HUES6 (cell line): ENCODE results near the gene EFCAB10.

Experiments
- H3K27ac ChIP-seq: 2 replicates; pipeline ENCODE4 v1.7.0; 2013; ENCODE audit warnings: low read depth, mild to moderate bottlenecking, low read length, inconsistent platforms
- H3K27me3 ChIP-seq: 2 replicates; pipeline ENCODE4 v1.6.1; 2013; ENCODE audit warnings: low read length; ENCODE audit not compliant: control insufficient read depth, insufficient read depth
- H3K36me3 ChIP-seq: 2 replicates; pipeline ENCODE4 v1.6.1; 2013; ENCODE audit warnings: low read length; ENCODE audit not compliant: control insufficient read depth, insufficient read depth
- H3K4me1 ChIP-seq: 2 replicates; pipeline ENCODE4 v1.6.1; 2013; ENCODE audit warnings: low read length; ENCODE audit not compliant: control insufficient read depth, insufficient read depth
- H3K4me3 ChIP-seq: 2 replicates; pipeline ENCODE4 v1.5.1; 2013; ENCODE audit warnings: low read depth, low read length
- H3K9ac ChIP-seq: one replicate; pipeline ENCODE4 v1.6.1; 2013; ENCODE audit warnings: mild to moderate bottlenecking, low read length
- H3K9me3 ChIP-seq: 2 replicates; pipeline ENCODE4 v1.6.1; 2013; ENCODE audit warnings: low read depth, low read length; ENCODE audit not compliant: control insufficient read depth, insufficient read depth

EFCAB10 gene

DNA sequence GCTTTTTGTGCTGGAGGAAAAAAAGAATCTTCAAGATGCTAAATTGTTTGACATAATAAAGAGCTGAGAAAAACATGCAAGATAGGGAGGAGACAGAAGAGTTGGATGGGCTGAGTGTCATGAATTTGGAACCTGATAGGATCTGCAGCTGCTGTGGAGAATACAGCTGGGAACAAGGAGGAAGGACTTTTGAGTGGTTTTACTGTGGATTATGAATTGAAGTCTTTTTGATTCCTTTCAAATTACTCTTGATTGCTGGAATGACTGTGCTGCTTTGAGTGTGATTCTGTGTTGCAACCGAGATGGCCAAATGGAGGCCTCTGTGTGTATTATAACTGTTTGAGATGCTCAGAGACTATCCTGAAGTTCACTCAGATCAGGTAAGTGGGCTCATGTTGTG lies 4.0 kb downstream of the EFCAB10 start:
- Histone ChIP-seq H3K27ac (no peak overlapping the region), H3K9me3 (peaks cover 7% of the 10 kb centered on the region; the same call in 1 of the 2 replicates), H3K4me1 (no peaks in the 10 kb centered on the region), H3K27me3 (no peaks in the 10 kb centered on the region), H3K9ac (no peak overlapping the region), H3K36me3 (no peaks in the 10 kb centered on the region; the same call in 1 of the 2 replicates), H3K4me3 (no peak overlapping the region)

DNA sequence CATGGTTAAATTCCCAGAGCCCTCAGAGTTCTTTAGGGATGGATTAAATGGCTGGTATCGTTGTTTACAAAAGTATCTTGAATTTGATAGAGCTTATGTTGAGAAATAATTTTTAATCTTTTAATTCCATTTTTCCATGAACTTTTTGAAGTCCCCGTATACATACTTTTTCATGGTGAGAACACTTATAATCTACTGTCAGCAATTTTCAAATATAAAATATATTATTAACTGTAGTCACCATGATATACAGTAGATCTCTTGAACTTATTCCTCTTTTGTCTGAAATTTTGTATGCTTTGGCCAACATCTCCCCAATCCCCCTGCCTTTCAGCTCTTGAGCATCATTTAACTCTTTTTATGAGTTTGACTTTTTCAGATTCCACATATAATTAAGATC lies 9.4 kb downstream of the EFCAB10 start:
- no peak overlapping the region for H3K4me3 ChIP-seq
- H3K9me3 ChIP-seq: peaks cover 5% of the 10 kb centered on the region; the same call in 1 of the 2 replicates
- H3K27ac ChIP-seq: no peak overlapping the region
- no peaks in the 10 kb centered on the region for H3K4me1 ChIP-seq
- no peaks in the 10 kb centered on the region for H3K27me3 ChIP-seq
- H3K9ac ChIP-seq: no peak overlapping the region
- peaks cover 11% of the 10 kb centered on the region for H3K36me3 ChIP-seq

DNA sequence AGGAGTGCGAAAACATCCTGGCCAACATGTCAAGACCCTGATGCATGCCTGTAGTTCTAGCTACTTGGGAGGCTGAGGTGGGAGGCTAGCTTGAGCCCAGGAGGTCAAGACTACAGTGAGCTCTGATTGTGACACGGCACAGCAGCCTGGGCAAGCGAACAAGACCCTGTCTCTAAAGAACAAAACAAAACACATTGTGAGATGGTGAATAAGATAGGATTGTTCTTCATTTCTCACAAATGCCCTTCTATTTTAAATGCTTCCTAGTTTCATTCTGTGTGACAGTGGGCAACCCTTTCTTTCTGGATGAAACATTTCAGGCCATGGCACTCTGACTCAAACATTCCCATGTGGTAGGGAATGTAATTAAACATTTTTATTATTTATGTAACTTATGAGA lies 13.5 kb downstream of the EFCAB10 start:
- no peaks in the 10 kb centered on the region for H3K4me1 ChIP-seq
- H3K36me3 ChIP-seq: peaks cover 41% of the 10 kb centered on the region
- no peak overlapping the region for H3K27ac ChIP-seq
- no peak overlapping the region for H3K9ac ChIP-seq
- no peaks in the 10 kb centered on the region for H3K9me3 ChIP-seq
- H3K27me3 ChIP-seq: no peaks in the 10 kb centered on the region
- H3K4me3 ChIP-seq: no peak overlapping the region

DNA sequence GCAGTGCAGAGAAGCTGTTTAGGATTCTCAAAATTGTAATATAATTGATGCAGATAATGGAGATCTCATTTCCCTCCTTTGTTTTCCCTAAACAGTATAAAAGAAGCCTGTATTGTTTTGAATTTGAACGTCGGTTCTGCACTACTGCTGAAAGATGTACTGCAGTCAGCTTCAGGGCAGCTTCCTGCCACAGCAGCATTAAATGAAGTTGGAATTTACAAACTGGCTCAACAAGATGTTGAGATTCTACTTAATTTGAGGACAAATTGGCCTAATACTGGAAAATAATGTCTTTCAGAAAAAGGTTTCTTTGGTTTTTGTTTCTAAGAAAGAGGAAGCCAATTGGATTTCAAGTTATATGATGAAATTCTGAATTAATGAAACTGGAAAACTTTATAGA lies 14.3 kb downstream of the EFCAB10 start:
- Histone ChIP-seq H3K27ac (no peak overlapping the region), H3K4me1 (no peaks in the 10 kb centered on the region), H3K27me3 (no peaks in the 10 kb centered on the region), H3K9me3 (no peaks in the 10 kb centered on the region), H3K4me3 (no peak overlapping the region), H3K36me3 (peaks cover 48% of the 10 kb centered on the region), H3K9ac (no peak overlapping the region)

- H3K27me3 ChIP-seq: no peaks in the 10 kb centered on the region
- no peaks in the 10 kb centered on the region for H3K4me1 ChIP-seq
- H3K36me3 ChIP-seq: peaks cover 51% of the 10 kb centered on the region
- H3K9ac ChIP-seq: no peak overlapping the region
- H3K27ac ChIP-seq: no peak overlapping the region
- no peak overlapping the region for H3K4me3 ChIP-seq
- no peaks in the 10 kb centered on the region for H3K9me3 ChIP-seq
Observed at GRCh38 chr7:105565190-105565589, 16.1 kb downstream of the EFCAB10 start.

DNA sequence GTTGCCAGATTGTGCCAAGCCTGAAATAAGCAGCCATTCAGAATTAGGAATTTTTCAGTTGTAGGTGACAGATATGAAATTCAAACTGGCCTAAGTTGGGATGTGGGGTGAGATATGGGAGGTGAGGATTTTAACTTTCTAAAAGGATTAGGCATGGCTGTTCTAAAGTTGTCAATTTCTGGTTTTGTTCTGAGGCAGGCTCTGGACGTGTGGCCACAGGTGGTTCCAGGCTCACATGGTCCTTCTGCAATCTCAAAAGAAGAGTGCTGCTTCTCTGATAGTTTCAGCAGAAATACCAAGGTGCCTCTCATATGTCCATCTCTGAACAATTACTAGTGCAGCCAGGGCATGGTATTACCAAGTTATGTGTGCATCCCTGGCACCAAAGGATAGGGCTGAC lies 21.4 kb downstream of the EFCAB10 start:
- H3K27me3 ChIP-seq: no peaks in the 10 kb centered on the region
- no peak overlapping the region for H3K4me3 ChIP-seq
- H3K9me3 ChIP-seq: no peaks in the 10 kb centered on the region
- H3K9ac ChIP-seq: no peak overlapping the region
- peaks cover 62% of the 10 kb centered on the region for H3K36me3 ChIP-seq
- H3K4me1 ChIP-seq: no peaks in the 10 kb centered on the region
- H3K27ac ChIP-seq: no peak overlapping the region

DNA sequence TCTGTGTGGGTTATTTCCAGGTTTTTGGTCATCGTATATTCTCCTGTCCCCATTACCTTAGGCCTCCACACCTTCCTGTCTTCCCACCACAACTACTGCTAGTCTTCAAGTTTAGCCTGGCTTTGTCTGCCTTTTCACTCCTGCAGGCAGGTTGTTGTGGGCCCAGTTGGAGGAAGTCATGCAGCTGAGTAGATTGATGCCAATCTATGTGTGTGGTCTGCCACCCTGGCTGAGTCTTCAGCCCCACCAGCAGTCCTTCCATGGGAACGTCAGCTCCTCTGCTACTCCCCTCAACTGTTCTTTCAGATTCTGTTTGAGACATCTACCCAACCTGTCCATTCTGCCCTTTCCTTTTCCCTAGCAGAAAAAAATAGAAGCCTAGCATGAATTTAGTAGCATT lies 43.0 kb downstream of the EFCAB10 start:
- H3K27me3 ChIP-seq: no peaks in the 10 kb centered on the region
- H3K36me3 ChIP-seq: peaks cover 63% of the 10 kb centered on the region
- H3K9ac ChIP-seq: no peak overlapping the region
- H3K27ac ChIP-seq: no peak overlapping the region
- H3K9me3 ChIP-seq: no peaks in the 10 kb centered on the region
- no peaks in the 10 kb centered on the region for H3K4me1 ChIP-seq
- no peak overlapping the region for H3K4me3 ChIP-seq

DNA sequence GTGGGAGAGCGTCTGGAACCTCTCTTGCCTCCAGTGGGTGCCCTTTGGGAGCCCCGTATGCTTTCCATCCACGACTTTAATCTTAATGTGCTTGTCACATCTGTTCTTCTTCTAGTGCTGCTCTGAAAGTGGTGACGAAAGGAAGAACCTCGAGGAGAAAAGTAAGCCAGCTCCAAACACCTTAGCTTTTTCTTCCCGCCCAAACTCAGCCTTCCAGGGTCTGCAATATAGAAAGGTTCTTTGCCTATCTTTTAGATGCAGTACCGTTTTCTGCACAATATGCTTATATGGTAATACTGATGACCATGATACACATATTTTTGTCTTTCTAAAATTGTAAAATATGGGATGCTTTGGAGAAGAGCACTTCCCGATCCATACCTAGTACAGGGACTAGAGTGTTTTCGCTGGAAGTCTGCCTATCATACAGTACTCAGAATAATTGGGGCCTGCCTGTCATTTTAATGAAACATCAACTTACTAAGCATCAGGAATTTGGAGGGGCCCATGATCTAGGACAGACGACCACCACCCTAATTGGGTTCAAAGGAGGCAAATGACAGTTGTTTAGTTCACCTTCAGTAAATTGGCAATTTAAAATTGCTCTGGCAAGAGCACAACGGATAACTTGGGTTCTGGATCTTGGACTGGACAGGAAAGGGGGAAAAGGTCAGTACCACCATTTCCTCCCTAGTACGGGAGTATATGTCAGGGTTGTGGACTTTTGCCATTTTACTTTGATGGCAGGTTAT lies 48.4 kb downstream of the EFCAB10 start:
- Histone ChIP-seq H3K36me3 (peaks cover 19% of the 10 kb centered on the region), H3K9me3 (no peaks in the 10 kb centered on the region), H3K4me1 (no peaks in the 10 kb centered on the region), H3K4me3 (peak overlapping the region; percentile 98), H3K27ac (no peak overlapping the region), H3K27me3 (no peaks in the 10 kb centered on the region), H3K9ac (peak overlapping the region; percentile 93)

DNA sequence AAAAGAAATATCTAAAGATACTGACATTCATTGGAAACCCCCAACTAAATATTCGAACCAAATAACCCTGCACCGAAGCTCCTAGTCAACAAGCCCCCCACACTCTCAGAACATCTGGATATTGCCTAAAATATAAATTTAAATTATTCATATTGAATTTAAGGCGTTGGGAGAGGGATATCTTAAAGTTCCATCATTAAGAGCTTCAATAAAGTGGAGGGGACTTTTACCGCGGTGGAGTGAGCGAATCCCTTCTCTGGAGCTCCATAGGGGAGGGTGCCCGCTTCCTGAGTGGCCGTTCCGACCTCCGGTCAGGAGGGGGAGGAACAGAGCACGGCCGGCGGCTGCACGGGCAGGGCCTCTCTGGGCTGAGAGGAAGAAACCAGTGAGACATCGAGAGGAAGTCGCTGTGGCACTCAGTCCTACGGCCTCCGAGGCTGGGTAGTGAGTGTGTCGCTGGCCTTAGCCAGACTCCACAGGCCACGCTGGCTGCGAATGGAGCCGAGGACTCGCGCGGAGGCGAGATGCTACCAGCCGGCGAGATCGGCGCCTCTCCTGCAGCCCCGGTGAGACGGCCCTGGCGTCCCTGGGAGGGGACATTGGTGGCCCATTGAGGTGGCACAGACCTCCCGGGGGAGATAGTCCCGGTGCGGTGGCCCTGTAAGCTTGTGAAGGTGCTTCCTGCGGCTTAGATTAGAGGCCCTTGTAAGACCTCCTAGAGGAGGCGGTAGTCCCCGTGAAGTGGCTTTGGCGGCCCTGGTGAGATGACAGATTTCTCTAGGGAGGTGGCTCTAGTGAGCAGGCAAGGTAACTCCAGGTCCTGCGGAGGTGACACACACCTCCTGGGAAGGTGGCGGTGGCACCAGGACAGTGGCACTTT lies 49.3 kb downstream of the EFCAB10 start, which contains the start of gene RINT1:
Gene RINT1, plus strand, starts transcription at position 410 of the 880 bp plus-strand sequence. Its CDS starts 115 bp downstream, at position 525.
- Histone ChIP-seq H3K4me3 (peak within 1 kb of the TSS; percentile 98), H3K27me3 (no peaks in the 10 kb centered on the region), H3K4me1 (no peaks in the 10 kb centered on the region), H3K36me3 (peaks cover 11% of the 10 kb centered on the region; the same call in 1 of the 2 replicates), H3K27ac (peak within 1 kb of the TSS; percentile 73), H3K9me3 (no peaks in the 10 kb centered on the region), H3K9ac (peak within 1 kb of the TSS; percentile 93)

DNA sequence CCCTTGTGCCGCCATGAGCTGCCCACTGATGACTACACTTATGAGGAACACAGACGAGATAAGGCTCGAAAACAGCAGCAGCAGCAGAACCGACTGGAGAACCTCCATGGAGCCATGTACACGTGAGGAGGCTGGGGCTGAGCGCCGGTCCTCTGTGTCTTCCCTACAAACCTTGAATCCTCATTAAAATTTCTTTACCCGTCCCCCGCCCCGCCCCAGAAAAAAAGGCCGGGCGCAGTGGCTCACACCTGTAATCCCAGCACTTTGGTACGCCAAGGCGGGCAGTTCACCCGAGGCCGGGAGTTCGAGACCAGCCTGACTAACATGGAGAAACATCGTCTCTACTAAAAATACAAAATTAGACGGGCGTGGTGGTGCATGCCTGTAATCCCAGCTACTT lies 50.7 kb downstream of the EFCAB10 start:
- Histone ChIP-seq H3K9ac (no peak overlapping the region), H3K27me3 (no peaks in the 10 kb centered on the region), H3K27ac (no peak overlapping the region), H3K36me3 (peaks cover 2% of the 10 kb centered on the region; the same call in 1 of the 2 replicates), H3K9me3 (no peaks in the 10 kb centered on the region), H3K4me3 (no peak overlapping the region), H3K4me1 (no peaks in the 10 kb centered on the region)

DNA sequence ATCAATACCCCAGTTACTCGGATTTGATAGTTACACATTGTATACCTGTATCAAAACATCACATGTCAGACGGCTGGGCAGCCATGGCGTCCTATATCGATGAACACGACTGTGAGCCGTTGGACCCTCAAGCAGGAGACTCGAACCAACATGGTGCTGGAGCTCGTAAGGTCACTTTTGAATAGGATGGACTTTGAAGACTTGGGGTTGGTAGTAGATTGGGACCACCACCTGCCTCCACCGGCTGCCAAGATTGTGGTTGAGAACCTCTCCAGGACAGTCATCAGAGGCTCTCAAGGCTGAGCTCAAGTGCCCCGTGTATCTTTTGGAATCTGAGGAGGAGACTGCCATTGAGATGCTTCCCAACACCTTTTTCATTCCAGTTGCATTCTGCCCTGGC lies 51.2 kb downstream of the EFCAB10 start:
- Histone ChIP-seq H3K9ac (no peak overlapping the region), H3K36me3 (no peaks in the 10 kb centered on the region), H3K4me1 (no peaks in the 10 kb centered on the region), H3K4me3 (no peak overlapping the region), H3K9me3 (no peaks in the 10 kb centered on the region), H3K27me3 (no peaks in the 10 kb centered on the region), H3K27ac (no peak overlapping the region)
